ENCODE data around the gene ETFRF1.

DNA sequence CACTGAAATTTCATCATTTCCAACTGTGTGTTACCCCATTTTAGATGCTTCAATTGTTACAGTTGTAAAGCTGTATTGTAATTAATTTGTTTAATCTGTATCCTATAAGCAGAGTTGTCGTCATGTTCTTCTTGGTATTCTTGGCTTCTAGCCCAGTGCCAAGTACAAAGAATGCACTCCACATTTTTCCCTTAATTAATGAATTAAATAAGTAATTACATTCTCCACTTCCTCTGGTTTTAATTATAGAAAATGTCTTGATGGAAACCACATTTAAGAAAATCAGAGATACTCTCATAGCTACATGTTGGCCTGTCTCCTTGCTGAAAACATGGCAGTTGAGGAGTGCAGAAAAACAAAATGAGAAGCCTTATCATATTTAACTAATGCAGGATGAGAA, 823 bp upstream of the ETFRF1 start:
- TF ChIP-seq, protein P1, sequence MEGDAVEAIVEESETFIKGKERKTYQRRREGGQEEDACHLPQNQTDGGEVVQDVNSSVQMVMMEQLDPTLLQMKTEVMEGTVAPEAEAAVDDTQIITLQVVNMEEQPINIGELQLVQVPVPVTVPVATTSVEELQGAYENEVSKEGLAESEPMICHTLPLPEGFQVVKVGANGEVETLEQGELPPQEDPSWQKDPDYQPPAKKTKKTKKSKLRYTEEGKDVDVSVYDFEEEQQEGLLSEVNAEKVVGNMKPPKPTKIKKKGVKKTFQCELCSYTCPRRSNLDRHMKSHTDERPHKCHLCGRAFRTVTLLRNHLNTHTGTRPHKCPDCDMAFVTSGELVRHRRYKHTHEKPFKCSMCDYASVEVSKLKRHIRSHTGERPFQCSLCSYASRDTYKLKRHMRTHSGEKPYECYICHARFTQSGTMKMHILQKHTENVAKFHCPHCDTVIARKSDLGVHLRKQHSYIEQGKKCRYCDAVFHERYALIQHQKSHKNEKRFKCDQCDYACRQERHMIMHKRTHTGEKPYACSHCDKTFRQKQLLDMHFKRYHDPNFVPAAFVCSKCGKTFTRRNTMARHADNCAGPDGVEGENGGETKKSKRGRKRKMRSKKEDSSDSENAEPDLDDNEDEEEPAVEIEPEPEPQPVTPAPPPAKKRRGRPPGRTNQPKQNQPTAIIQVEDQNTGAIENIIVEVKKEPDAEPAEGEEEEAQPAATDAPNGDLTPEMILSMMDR (IDR thresholded peaks at IDR 0.05) = no peak
- no peak for TF ChIP-seq POLR2A (IDR thresholded peaks at IDR 0.05)

Measured in testis (tissue), 2 donors.